IPS-20b (cell line): ENCODE measurements around the gene TBC1D14.

Experiments used
- H3K27ac ChIP-seq: one replicate; pipeline ENCODE4 v1.5.1; 2013; ENCODE audit warnings: low read length
- H3K27me3 ChIP-seq: 2 replicates; pipeline ENCODE4 v1.6.1; 2013; ENCODE audit warnings: mild to moderate bottlenecking, low read length, inconsistent platforms; ENCODE audit not compliant: insufficient read depth
- H3K36me3 ChIP-seq: 2 replicates; pipeline ENCODE4 v1.6.1; 2013; ENCODE audit warnings: low read depth, mild to moderate bottlenecking, inconsistent platforms, low read length, moderate library complexity; ENCODE audit not compliant: insufficient read depth
- H3K4me1 ChIP-seq: 2 replicates; pipeline ENCODE4 v1.6.1; 2013; ENCODE audit warnings: mild to moderate bottlenecking, control low read depth, inconsistent platforms, low read length, moderate library complexity; ENCODE audit not compliant: insufficient read depth
- H3K4me3 ChIP-seq: 2 replicates; pipeline ENCODE4 v1.5.1; 2013; ENCODE audit warnings: mild to moderate bottlenecking, low read length, inconsistent platforms
- H3K9ac ChIP-seq: 2 replicates; pipeline ENCODE4 v1.6.1; 2013; ENCODE audit warnings: low read depth, mild to moderate bottlenecking, inconsistent platforms, low read length, moderate library complexity
- H3K9me3 ChIP-seq: 2 replicates; pipeline ENCODE4 v1.6.1; 2013; ENCODE audit warnings: mild to moderate bottlenecking, low read depth, low read length, inconsistent platforms; ENCODE audit not compliant: insufficient read depth

Gene TBC1D14

DNA sequence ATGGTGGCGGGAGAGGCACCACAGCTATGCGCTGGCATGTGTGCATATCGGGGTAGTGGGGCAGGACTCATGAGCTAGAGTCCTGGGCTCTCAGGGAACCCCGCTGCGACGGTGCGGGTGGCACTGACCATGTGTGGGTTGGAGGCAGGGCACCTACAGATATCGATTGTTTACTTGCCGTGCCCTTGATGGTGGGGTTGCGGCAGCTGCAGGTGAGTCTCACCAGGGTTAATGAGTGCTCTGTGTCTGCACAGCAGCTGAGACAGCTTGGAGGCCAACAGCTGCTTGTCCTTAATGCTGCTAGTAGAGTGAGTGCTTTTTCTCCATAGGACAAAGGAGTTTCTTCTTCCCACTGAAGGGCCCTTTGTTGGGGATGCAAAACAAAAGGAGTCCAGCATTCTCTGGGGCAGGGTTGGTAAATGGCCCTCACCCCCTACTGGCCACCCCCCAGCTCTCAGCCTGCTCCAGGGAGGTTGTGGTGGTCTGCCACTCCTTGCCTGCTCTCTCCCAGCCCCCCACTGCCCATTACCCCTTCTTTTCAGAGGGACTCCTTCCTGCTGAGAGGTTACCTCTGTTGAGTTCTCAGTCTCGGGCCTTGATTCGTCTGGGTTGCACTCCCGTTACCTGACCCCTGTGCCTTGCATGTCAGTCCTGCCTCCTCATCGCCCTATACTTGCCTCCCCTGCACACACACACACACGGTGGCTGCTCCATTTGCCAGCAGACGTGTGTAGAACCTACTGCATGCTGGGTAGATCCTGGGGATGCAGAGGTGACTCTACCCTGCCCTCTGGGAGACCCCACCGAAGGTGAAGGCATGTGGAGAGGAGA, 52.8 kb downstream of the TBC1D14 start:
- no peaks in the 10 kb centered on the region for H3K36me3 ChIP-seq
- H3K27me3 ChIP-seq = no peaks in the 10 kb centered on the region
- peak overlapping the region; percentile 24; the same call in 1 of the 2 replicates for H3K4me3 ChIP-seq
- H3K27ac ChIP-seq = peak overlapping the region; percentile 16
- peaks cover 20% of the 10 kb centered on the region for H3K4me1 ChIP-seq
- peak overlapping the region; percentile 22; the same call in 1 of the 2 replicates for H3K9ac ChIP-seq
- H3K9me3 ChIP-seq = no peaks in the 10 kb centered on the region

DNA sequence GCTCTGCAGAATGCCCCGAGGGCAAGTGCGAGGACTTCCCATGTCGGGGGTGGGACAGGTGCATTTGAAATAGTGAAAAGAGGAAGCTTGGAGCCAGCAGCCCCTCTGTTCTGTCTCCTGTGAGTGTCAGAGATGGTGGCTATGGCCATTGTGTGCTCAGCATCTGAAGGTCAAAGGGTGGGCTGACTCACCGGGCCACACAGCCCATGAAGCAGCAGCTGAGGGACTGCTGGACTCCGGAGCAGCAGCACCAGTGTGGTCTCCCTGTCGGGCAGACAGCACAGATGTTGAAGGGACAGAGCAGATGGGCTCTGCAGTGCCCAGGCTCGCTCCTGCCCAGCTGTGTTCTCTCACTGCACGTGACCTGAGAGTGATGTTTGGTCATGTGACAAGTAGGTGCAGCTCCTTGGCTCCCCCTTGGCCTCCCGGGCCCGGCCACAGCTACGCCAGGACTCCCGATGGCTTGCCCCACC, 53.5 kb downstream of the TBC1D14 start:
- no peak overlapping the region for H3K27ac ChIP-seq
- H3K9ac ChIP-seq = peak overlapping the region; percentile 22; the same call in 1 of the 2 replicates
- peak overlapping the region; percentile 24; the same call in 1 of the 2 replicates for H3K4me3 ChIP-seq
- H3K4me1 ChIP-seq = peaks cover 20% of the 10 kb centered on the region
- H3K27me3 ChIP-seq = no peaks in the 10 kb centered on the region
- H3K36me3 ChIP-seq = no peaks in the 10 kb centered on the region
- H3K9me3 ChIP-seq = no peaks in the 10 kb centered on the region

DNA sequence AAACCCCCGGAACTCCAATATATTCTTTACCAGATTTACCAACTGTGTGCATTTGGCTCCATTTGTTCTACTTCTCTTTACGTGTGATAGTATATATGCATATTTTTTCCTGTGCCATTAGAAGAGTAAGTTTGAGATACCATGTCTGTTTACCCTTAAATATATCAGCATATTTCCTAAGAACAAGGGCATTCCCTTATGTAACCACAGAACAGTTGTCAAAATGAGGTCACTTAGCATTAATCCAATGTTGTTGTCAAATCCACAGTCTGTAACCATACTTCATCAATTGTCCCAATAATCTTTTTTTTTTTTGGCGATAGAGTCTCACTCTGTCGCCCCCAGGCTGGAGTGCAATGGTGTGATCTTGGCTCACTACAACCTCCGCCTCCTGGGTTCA, 55.2 kb downstream of the TBC1D14 start:
- Histone ChIP-seq H3K36me3 (no peaks in the 10 kb centered on the region), H3K4me3 (no peak overlapping the region), H3K4me1 (peaks cover 20% of the 10 kb centered on the region), H3K9ac (no peak overlapping the region), H3K27ac (no peak overlapping the region), H3K9me3 (no peaks in the 10 kb centered on the region), H3K27me3 (no peaks in the 10 kb centered on the region)

DNA sequence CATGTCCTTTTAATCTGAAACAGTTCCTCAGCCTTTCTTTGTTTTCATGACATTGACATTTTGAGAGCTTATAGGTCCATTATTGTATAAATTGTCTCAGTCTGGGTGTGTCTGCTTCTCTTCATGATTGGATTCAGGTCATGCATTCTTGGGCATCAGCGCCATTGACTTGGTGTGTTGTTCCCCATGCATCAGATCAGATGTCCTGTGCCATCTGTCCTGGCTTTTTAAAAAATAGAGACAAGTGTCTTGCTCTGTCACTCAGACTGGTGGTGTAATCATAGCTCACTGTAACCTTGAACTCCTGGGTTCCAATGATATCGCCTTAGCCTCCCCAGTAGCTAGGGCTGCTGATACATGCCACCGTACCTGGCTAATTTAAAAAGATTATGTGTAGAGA, 55.7 kb downstream of the TBC1D14 start:
- Histone ChIP-seq H3K27me3 (no peaks in the 10 kb centered on the region), H3K9ac (no peak overlapping the region), H3K9me3 (no peaks in the 10 kb centered on the region), H3K4me3 (no peak overlapping the region), H3K4me1 (peaks cover 20% of the 10 kb centered on the region), H3K27ac (no peak overlapping the region), H3K36me3 (peaks cover 4% of the 10 kb centered on the region; the same call in 1 of the 2 replicates)

DNA sequence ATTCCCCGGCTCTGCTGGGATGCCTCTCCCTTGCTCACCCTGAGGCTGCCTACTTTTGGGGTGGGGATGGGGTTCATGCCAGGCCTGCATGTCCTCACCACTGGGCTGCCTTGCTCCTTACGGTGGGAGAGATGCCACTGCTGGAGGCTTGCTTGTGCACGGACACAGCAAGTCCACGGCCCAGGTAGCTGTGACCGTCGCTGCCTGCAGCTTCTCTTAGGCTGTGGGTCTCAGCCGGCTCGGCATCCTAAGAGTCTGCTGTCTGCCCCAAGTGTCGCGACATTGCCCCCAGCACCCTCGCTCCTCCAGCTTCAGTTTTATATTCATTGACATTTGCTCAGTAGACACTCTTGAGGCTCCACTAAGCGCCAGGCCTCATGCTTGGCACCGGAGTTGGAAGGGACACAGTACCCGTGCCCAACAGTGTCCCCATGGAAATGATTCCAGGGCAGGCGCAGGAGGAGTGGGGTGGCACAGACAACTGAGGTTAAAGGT, 58.3 kb downstream of the TBC1D14 start:
- H3K9ac ChIP-seq = no peak overlapping the region
- H3K36me3 ChIP-seq = peaks cover 5% of the 10 kb centered on the region; the same call in 1 of the 2 replicates
- no peak overlapping the region for H3K27ac ChIP-seq
- no peaks in the 10 kb centered on the region for H3K27me3 ChIP-seq
- H3K4me1 ChIP-seq = peaks cover 19% of the 10 kb centered on the region
- no peaks in the 10 kb centered on the region for H3K9me3 ChIP-seq
- no peak overlapping the region for H3K4me3 ChIP-seq

DNA sequence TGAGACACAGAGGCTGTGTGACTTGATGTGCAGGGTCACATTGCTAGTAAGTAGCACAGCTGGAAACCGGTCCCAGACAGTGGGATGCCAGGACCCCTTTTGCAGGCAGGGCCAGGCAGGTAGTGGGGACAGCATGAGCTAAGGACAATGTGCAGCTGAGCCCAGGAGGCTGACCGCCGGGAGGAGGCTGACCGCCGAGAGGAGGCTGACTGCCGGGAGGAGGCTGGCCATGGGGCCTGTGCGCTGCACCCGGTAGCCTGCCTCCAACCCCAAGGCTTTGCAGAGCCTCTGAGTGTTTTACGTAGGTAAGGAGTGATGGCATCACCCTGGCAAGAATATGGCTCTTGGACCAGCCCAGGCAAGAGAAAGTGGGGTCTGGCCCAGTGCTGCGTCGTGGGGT, 58.9 kb downstream of the TBC1D14 start:
- no peak overlapping the region for H3K4me3 ChIP-seq
- no peaks in the 10 kb centered on the region for H3K27me3 ChIP-seq
- H3K36me3 ChIP-seq = peaks cover 5% of the 10 kb centered on the region; the same call in 1 of the 2 replicates
- no peak overlapping the region for H3K9ac ChIP-seq
- no peaks in the 10 kb centered on the region for H3K9me3 ChIP-seq
- H3K27ac ChIP-seq = no peak overlapping the region
- peaks cover 19% of the 10 kb centered on the region for H3K4me1 ChIP-seq

DNA sequence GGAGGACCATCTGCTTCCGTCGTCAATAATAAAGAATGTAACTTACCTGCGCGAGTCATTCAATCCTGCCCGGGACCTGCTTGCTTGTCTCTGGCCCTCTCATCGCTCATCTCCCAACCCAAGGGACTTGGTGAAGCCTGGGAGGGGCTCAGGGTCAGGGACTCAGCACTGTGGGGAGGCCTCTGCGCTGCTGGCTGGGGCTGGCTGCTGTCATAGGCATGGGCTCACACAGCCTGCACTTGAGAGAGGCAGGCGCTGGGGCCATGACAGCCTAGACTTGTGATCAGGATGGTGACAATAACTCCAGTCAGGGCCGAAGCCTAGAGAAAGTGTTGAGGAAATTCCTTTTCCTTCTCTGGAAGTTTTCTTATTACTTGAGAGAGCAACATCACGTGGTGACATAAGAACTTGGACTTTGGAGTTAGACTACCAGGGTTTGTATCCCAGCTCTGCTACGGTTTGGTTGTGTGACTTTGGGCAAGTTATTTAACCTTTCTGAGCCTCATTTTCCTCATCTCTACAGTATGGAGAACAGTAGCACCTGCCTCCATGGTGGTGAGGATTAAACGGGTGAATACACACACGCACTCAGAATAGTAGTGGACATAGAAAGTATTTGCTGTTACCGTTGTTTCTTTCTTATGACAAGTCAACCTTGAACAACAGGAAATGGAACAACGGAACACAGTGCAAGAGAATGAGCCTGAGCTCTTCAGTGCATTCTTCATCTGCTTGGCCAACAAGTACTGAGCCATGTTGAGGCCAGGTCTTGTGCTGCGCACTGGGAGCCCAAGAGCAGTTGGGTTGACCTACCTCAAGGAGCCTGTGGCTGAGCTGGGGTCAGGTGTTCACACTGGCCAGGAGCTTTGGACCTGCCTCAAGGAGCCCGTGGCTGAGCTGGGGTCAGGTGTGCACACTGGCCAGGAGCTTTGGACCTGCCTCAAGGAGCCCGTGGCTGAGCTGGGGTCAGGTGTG, 60.5 kb downstream of the TBC1D14 start:
- Histone ChIP-seq H3K36me3 (peaks cover 5% of the 10 kb centered on the region; the same call in 1 of the 2 replicates), H3K4me3 (no peak overlapping the region), H3K27ac (no peak overlapping the region), H3K4me1 (peaks cover 22% of the 10 kb centered on the region), H3K27me3 (no peaks in the 10 kb centered on the region), H3K9me3 (no peaks in the 10 kb centered on the region), H3K9ac (no peak overlapping the region)

DNA sequence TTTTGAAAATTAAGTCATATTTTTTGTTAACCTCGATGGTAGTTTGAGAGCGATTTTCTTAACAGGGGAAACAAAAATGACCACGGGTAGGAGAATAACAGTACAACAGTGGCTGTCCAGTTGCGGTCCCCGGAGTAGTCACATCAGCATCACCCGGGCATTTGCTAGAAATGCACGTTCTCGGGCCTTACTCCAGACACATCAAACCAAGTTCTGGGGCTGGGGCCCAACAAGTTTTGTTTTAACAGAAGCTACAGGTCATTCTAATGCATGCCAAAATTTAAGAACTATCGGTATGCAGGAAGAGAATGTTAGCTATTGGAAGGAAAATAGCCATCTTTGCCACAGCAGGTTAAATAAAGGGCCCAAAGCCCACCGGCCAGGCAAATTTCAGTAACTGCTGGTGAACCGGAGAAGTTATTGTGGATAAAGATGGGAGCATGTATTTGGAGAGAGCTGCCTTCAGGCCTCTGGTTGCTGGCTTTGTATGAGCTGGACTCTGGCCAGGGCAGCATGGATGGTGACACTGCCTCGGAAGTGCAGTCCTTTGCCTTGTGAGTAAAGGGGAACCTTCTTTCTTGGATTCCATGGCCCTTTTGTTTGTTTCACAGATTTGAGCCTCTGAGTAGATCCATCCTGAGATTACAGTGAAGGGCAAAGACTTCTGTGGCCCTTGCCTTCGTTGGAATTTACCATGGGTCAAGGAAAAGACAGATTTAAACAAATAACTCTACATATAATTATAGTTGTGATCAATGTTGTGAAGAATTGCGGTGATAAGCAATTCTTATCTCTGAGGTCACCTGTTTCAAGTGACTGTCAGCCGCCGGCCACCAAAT, 62.1 kb downstream of the TBC1D14 start:
- peaks cover 5% of the 10 kb centered on the region; the same call in 1 of the 2 replicates for H3K36me3 ChIP-seq
- H3K4me3 ChIP-seq = no peak overlapping the region
- H3K27me3 ChIP-seq = no peaks in the 10 kb centered on the region
- no peaks in the 10 kb centered on the region for H3K9me3 ChIP-seq
- no peak overlapping the region for H3K27ac ChIP-seq
- H3K9ac ChIP-seq = peak overlapping the region; percentile 44; the same call in 1 of the 2 replicates
- peaks cover 22% of the 10 kb centered on the region for H3K4me1 ChIP-seq

DNA sequence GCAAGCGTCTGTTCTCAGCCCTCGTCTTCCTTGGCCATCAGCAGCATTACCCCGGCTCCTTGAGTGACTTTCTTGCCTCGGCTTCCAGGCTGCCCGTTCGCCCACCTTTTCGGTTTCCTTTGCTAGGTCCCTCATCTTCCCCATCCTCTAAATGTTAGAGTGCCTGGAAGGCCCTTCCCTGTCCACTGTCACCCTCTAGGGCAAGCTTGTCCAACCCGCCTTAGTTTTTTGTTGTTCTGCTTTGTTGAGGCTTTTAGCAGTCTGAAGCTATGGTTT, 62.7 kb downstream of the TBC1D14 start:
- H3K36me3 ChIP-seq = peaks cover 5% of the 10 kb centered on the region; the same call in 1 of the 2 replicates
- peak overlapping the region; percentile 44; the same call in 1 of the 2 replicates for H3K9ac ChIP-seq
- H3K4me1 ChIP-seq = peaks cover 22% of the 10 kb centered on the region
- H3K27me3 ChIP-seq = no peaks in the 10 kb centered on the region
- H3K4me3 ChIP-seq = peak overlapping the region; percentile 55; the same call in 1 of the 2 replicates
- H3K9me3 ChIP-seq = no peaks in the 10 kb centered on the region
- peak overlapping the region; percentile 44 for H3K27ac ChIP-seq

DNA sequence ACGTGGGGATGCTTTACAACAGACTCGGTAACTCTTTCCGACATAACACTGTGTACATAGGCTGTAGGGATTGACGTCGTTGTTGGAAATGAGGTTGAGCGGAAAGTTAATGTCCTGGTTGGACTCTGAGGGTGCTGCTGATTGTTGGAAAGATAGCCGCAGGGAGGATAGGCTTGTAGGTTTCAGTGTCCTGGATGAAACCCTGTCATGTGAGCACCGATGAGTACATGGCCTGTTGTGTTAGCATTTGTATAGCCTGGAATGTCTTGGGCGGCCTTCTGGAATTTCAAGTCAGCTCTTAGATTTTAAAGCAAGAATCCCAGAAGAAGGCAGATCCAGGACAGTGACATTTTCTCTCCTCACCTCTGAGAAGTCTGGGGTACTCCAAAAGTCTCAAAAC, 63.3 kb downstream of the TBC1D14 start:
- H3K4me3 ChIP-seq = peak overlapping the region; percentile 55

More for the DNA sequence above, 63.3 kb downstream of the TBC1D14 start:
- no peaks in the 10 kb centered on the region for H3K9me3 ChIP-seq
- no peaks in the 10 kb centered on the region for H3K27me3 ChIP-seq
- peaks cover 5% of the 10 kb centered on the region; the same call in 1 of the 2 replicates for H3K36me3 ChIP-seq
- peaks cover 22% of the 10 kb centered on the region for H3K4me1 ChIP-seq
- peak overlapping the region; percentile 70 for H3K27ac ChIP-seq
- peak overlapping the region; percentile 44; the same call in 1 of the 2 replicates for H3K9ac ChIP-seq
